WTC11 (cell line): Measurements from ENCODE around the gene MC2R. TPM values are rescaled to one million over a fixed set of nuclear protein-coding genes. Genes with fewer than 3 reads are reported as not detected.

Experiments
- ATAC-seq: fragments of 200-7000 bp; cut with Tn5 transposase; 2 replicates; pipeline ENCODE4 v1.10.0; 2021; ENCODE audit warnings: mild to moderate bottlenecking, moderate library complexity
- CTCF ChIA-PET: fragments of 300-600 bp; sonication (Branson Sonifier 250); formaldehyde crosslinking; loops from one replicate; lab custom pipeline; 2021; ENCODE audit warnings: antibody characterized with exemption; lab: Charles Lee
- POLR2A ChIA-PET: fragments of 350-600 bp; sonication (Branson Sonifier 250); formaldehyde crosslinking; loops from one replicate; lab custom pipeline; 2021; ENCODE audit warnings: antibody characterized with exemption; lab: Charles Lee
- DNase-seq: peaks from one replicate; pipeline ENCODE4 v3.0.0; 2021; ENCODE audit warnings: low spot score
- H3K27ac Mint-ChIP-seq: 2 replicates; pipeline ENCODE4 v1.8.0; 2021; ENCODE audit warnings: mixed read lengths
- H3K27me3 Mint-ChIP-seq: 2 replicates; pipeline ENCODE4 v1.8.0; 2021; ENCODE audit warnings: low read depth, mild to moderate bottlenecking, moderate library complexity, mixed read lengths
- H3K36me3 Mint-ChIP-seq: 2 replicates; pipeline ENCODE4 v1.8.0; 2021; ENCODE audit warnings: mixed read lengths
- H3K4me1 Mint-ChIP-seq: 2 replicates; pipeline ENCODE4 v1.8.0; 2022; ENCODE audit warnings: mixed read lengths
- H3K4me3 Mint-ChIP-seq: 2 replicates; pipeline ENCODE4 v1.8.0; 2021; ENCODE audit warnings: mild to moderate bottlenecking, moderate library complexity, mixed read lengths
- H3K9me3 Mint-ChIP-seq: 2 replicates; pipeline ENCODE4 v1.8.0; 2021; ENCODE audit warnings: mixed read lengths
- ESRRA ChIP-seq: sonication (generic); formaldehyde crosslinking; IDR thresholded peaks from 2 replicates; pipeline ENCODE4 v1.8.1; 2022; ENCODE audit warnings: mild to moderate bottlenecking, missing genetic modification reagents, borderline replicate concordance
- FOXJ3 ChIP-seq: sonication (generic); formaldehyde crosslinking; IDR thresholded peaks from 2 replicates; pipeline ENCODE4 v1.9.0; 2021; ENCODE audit warnings: missing genetic modification reagents, mild to moderate bottlenecking, borderline replicate concordance
- GRHL2 ChIP-seq: fragments of 250-450 bp; sonication (Bioruptor Pico); IDR thresholded peaks from 2 replicates; pipeline ENCODE4 v1.8.0; 2022; ENCODE audit warnings: mild to moderate bottlenecking, moderate library complexity; ENCODE audit not compliant: insufficient replicate concordance, severe bottlenecking
- MAX ChIP-seq: sonication (generic); formaldehyde crosslinking; IDR thresholded peaks from 2 replicates; pipeline ENCODE4 v1.8.0; 2022; ENCODE audit warnings: mild to moderate bottlenecking, missing genetic modification reagents
- MXD4 ChIP-seq: fragments of 250-450 bp; sonication (Bioruptor Pico); IDR thresholded peaks from 2 replicates; pipeline ENCODE4 v1.8.0; 2021; ENCODE audit warnings: mild to moderate bottlenecking, moderate library complexity, borderline replicate concordance
- RELA ChIP-seq: sonication (generic); formaldehyde crosslinking; IDR thresholded peaks from 2 replicates; pipeline ENCODE4 v1.8.1; 2022; ENCODE audit warnings: missing genetic modification reagents, mild to moderate bottlenecking, borderline replicate concordance
- ZBTB43 ChIP-seq: sonication (generic); formaldehyde crosslinking; IDR thresholded peaks from 2 replicates; pipeline ENCODE4 v1.8.1; 2023; ENCODE audit warnings: mild to moderate bottlenecking, missing genetic modification reagents
- ZNF138 ChIP-seq: sonication (generic); formaldehyde crosslinking; conservative IDR thresholded peaks from 2 replicates; pipeline ENCODE4 v1.8.1; 2022; ENCODE audit warnings: mild to moderate bottlenecking, moderate library complexity, missing genetic modification reagents
- ZNF219 ChIP-seq: sonication (generic); formaldehyde crosslinking; IDR thresholded peaks from 2 replicates; pipeline ENCODE4 v1.8.0; 2023; ENCODE audit warnings: missing genetic modification reagents, mild to moderate bottlenecking, borderline replicate concordance
- ZNF281 ChIP-seq: sonication (generic); formaldehyde crosslinking; IDR thresholded peaks from 2 replicates; pipeline ENCODE4 v1.8.0; 2023; ENCODE audit warnings: mild to moderate bottlenecking, missing genetic modification reagents
- ZNF396 ChIP-seq: fragments of 250-450 bp; sonication (Bioruptor Pico); IDR thresholded peaks from 2 replicates; pipeline ENCODE4 v1.8.0; 2021; ENCODE audit warnings: mild to moderate bottlenecking, moderate library complexity, borderline replicate concordance
- ZNF416 ChIP-seq: fragments of 250-450 bp; sonication (Bioruptor Pico); IDR thresholded peaks from 2 replicates; pipeline ENCODE4 v1.9.0; 2021; ENCODE audit warnings: mild to moderate bottlenecking, inconsistent platforms
- ZNF512 ChIP-seq: sonication (generic); formaldehyde crosslinking; IDR thresholded peaks from 2 replicates; pipeline ENCODE4 v1.8.1; 2022; ENCODE audit warnings: missing genetic modification reagents, borderline replicate concordance
- total RNA-seq: library from RNA; stranded (reverse); gene quantifications from 3 replicates; pipeline ENCODE4 v1.2.3, GENCODE V29; 2021
- TF ChIP-seq, protein P1 (sequence below): sonication (generic); formaldehyde crosslinking; IDR thresholded peaks from 2 replicates; pipeline ENCODE4 v1.8.0; 2022; ENCODE audit warnings: mild to moderate bottlenecking, missing genetic modification reagents
- TF ChIP-seq, protein P2 (sequence below): sonication (generic); formaldehyde crosslinking; IDR thresholded peaks from 2 replicates; pipeline ENCODE4 v1.8.1; 2022; ENCODE audit warnings: low read depth, mild to moderate bottlenecking, moderate library complexity, missing genetic modification reagents, borderline replicate concordance

MC2R gene
- total RNA-seq, 1 experiment from 2014 or later = not detected

GRCh38 chr18:13940326-13940725, 25.0 kb upstream of the MC2R start (continued):
- TF ChIP-seq, protein P1, sequence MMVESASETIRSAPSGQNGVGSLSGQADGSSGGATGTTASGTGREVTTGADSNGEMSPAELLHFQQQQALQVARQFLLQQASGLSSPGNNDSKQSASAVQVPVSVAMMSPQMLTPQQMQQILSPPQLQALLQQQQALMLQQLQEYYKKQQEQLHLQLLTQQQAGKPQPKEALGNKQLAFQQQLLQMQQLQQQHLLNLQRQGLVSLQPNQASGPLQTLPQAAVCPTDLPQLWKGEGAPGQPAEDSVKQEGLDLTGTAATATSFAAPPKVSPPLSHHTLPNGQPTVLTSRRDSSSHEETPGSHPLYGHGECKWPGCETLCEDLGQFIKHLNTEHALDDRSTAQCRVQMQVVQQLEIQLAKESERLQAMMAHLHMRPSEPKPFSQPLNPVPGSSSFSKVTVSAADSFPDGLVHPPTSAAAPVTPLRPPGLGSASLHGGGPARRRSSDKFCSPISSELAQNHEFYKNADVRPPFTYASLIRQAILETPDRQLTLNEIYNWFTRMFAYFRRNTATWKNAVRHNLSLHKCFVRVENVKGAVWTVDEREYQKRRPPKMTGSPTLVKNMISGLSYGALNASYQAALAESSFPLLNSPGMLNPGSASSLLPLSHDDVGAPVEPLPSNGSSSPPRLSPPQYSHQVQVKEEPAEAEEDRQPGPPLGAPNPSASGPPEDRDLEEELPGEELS = no peak
- TF ChIP-seq ZNF416 (CRISPR knock-in tag) (no peak), GRHL2 (CRISPR knock-in tag) (no peak)

DNA sequence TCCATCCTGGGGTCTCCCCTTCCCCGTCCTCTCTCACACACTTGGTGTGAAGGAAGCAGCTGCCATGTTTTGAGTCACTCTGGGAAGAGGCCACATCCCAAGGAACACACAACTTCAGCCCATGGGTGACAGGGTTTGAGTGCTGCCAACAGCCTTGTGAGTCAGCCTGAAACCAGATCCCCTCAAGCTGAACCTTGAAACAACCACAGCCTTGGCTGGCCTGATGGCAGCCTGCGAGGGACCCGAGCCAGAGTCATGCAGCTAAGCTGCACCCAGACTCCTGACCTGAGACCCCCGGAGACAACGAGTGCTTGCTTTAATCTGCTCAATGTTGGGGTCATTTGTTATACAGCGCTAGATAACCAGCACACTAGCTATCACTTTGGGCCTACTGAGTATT, 19.3 kb upstream of the MC2R start:
- POLR2A ChIA-PET = no interaction called here
- no peak overlapping the region for H3K4me3 Mint-ChIP-seq
- DNase-seq (no peak), ATAC-seq (no peak)
- peaks cover 20% of the 10 kb centered on the region for H3K4me1 Mint-ChIP-seq
- peaks cover 2% of the 10 kb centered on the region for H3K36me3 Mint-ChIP-seq
- H3K9me3 Mint-ChIP-seq = peaks cover 6% of the 10 kb centered on the region
- H3K27ac Mint-ChIP-seq = no peak overlapping the region
- TF ChIP-seq MXD4 (CRISPR knock-in tag) = no peak
- no peak for TF ChIP-seq MAX (CRISPR knock-in tag)
- TF ChIP-seq ZNF219 = no peak
- TF ChIP-seq ZNF138 (CRISPR knock-in tag) = no peak
- no peak for TF ChIP-seq ZNF396 (CRISPR knock-in tag)
- TF ChIP-seq ESRRA (CRISPR knock-in tag) = no peak
- TF ChIP-seq, protein P2, sequence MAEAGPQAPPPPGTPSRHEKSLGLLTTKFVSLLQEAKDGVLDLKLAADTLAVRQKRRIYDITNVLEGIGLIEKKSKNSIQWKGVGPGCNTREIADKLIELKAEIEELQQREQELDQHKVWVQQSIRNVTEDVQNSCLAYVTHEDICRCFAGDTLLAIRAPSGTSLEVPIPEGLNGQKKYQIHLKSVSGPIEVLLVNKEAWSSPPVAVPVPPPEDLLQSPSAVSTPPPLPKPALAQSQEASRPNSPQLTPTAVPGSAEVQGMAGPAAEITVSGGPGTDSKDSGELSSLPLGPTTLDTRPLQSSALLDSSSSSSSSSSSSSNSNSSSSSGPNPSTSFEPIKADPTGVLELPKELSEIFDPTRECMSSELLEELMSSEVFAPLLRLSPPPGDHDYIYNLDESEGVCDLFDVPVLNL (CRISPR knock-in tag) = no peak
- TF ChIP-seq FOXJ3 = no peak
- TF ChIP-seq ZNF281 = no peak
- no peak for TF ChIP-seq ZNF512 (CRISPR knock-in tag)
- TF ChIP-seq RELA (CRISPR knock-in tag) = no peak
- no peak for TF ChIP-seq ZBTB43 (CRISPR knock-in tag)
- TF ChIP-seq, all 79 proteins: peak for 0
- CTCF ChIA-PET = no interaction called here
- H3K27me3 Mint-ChIP-seq = no peaks in the 10 kb centered on the region
